SU-DHL-6 (cell line): ENCODE results near the gene COL10A1.

Experiments used
- H2AFZ ChIP-seq: fragments of 200-600 bp; sonication (generic); 2 replicates; pipeline ENCODE4 v1.6.1; 2014; ENCODE audit warnings: low read depth, mild to moderate bottlenecking, moderate library complexity, mixed read lengths, antibody characterized with exemption, low read length; ENCODE audit not compliant: severe bottlenecking
- H3F3A ChIP-seq: fragments of 200-600 bp; shearing (Covaris generic); 2 replicates; pipeline ENCODE4 v1.6.0; 2016; ENCODE audit warnings: antibody characterized with exemption, mild to moderate bottlenecking; ENCODE audit not compliant: insufficient read depth
- H3K27ac ChIP-seq: fragments of 200-600 bp; sonication (generic); 2 replicates; pipeline ENCODE4 v1.5.1; 2016; ENCODE audit warnings: low read depth, mild to moderate bottlenecking, low read length, moderate library complexity, mixed read lengths
- H3K27me3 ChIP-seq: fragments of 200-600 bp; sonication (generic), shearing (Covaris generic); 2 replicates; pipeline ENCODE4 v1.6.0; 2014; ENCODE audit warnings: mild to moderate bottlenecking, low read length
- H3K36me3 ChIP-seq: fragments of 200-600 bp; sonication (generic); 2 replicates; pipeline ENCODE4 v1.6.1; 2014; ENCODE audit warnings: mild to moderate bottlenecking, low read length, mixed read lengths
- H3K4me2 ChIP-seq: fragments of 300-600, 200-600 bp; shearing (Covaris generic), sonication (generic); 2 replicates; pipeline ENCODE4 v1.6.0; 2014; ENCODE audit warnings: low read length, low read depth, mild to moderate bottlenecking; ENCODE audit not compliant: poor library complexity, severe bottlenecking
- H3K4me3 ChIP-seq: fragments of 200-600 bp; sonication (generic); 2 replicates; pipeline ENCODE4 v1.5.1; 2014; ENCODE audit warnings: antibody characterized with exemption, low read length, mild to moderate bottlenecking, mixed read lengths; ENCODE audit not compliant: insufficient read depth, poor library complexity, severe bottlenecking
- H3K79me2 ChIP-seq: fragments of 200-600 bp; sonication (generic); 2 replicates; pipeline ENCODE4 v1.6.1; 2014; ENCODE audit warnings: mild to moderate bottlenecking, low read length, moderate library complexity; ENCODE audit not compliant: insufficient read depth
- H3K9ac ChIP-seq: fragments of 200-600 bp; sonication (generic); 2 replicates; pipeline ENCODE4 v1.7.0; 2014; ENCODE audit warnings: mild to moderate bottlenecking, low read length
- H3K9me2 ChIP-seq: fragments of 200-600 bp; sonication (generic); replicated peaks from 2 replicates; pipeline ENCODE4 v1.6.1; 2014; ENCODE audit warnings: low read length; ENCODE audit not compliant: insufficient read depth
- H3K9me3 ChIP-seq: fragments of 200-600 bp; sonication (generic); 2 replicates; pipeline ENCODE4 v1.6.1; 2014; ENCODE audit warnings: low read length, mixed read lengths; ENCODE audit not compliant: insufficient read depth
- H4K20me1 ChIP-seq: fragments of 200-600 bp; sonication (generic); 2 replicates; pipeline ENCODE4 v1.6.1; 2014; ENCODE audit warnings: low read depth, mild to moderate bottlenecking, antibody characterized with exemption, low read length, moderate library complexity, mixed read lengths
- EZH2phosphoT487 ChIP-seq: fragments of 200-600 bp; sonication (generic), shearing (Covaris generic); conservative IDR thresholded peaks from 2 replicates; pipeline ENCODE4 v1.6.1; 2018; ENCODE audit warnings: mild to moderate bottlenecking, antibody characterized with exemption, low read length, moderate library complexity, mixed read lengths
- TF ChIP-seq, protein P1 (sequence below): fragments of 200-600 bp; sonication (generic); IDR thresholded peaks from one replicate; pipeline ENCODE4 v1.5.1; 2017; ENCODE audit warnings: antibody characterized with exemption, mild to moderate bottlenecking, low read length, moderate library complexity; ENCODE audit not compliant: insufficient read depth, poor library complexity, severe bottlenecking

Gene COL10A1

DNA sequence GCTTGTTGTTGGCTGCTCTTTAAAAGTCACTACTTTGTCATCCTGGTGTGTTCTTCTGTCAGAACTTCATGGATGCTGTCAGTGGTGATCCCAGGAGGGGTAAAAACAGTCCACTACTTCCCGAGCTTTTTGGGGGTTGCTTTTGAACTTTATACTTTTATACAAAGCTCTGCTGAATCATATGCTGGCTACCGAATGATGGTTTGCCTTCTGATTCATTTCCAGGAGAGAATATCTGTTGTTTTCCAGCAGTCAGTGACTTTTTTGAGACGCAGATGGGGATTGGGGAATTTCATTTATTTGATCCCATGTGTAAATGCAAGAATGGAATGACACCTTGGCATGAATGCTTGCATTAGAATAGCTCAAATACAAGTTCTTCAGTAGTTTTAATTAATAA, 32.7 kb upstream of the COL10A1 start:
- Histone ChIP-seq H2AFZ (no peak overlapping the region), H3K79me2 (no peaks in the 10 kb centered on the region), H3F3A (no peaks in the 10 kb centered on the region), H3K4me2 (no peak overlapping the region), H3K36me3 (no peaks in the 10 kb centered on the region), H3K4me3 (no peak overlapping the region), H3K9me2 (no peaks in the 10 kb centered on the region), H4K20me1 (no peaks in the 10 kb centered on the region), H3K9me3 (no peaks in the 10 kb centered on the region), H3K27ac (no peak overlapping the region), H3K9ac (no peak overlapping the region), H3K27me3 (no peaks in the 10 kb centered on the region)
- no peak for TF ChIP-seq EZH2phosphoT487
- TF ChIP-seq, protein P1, sequence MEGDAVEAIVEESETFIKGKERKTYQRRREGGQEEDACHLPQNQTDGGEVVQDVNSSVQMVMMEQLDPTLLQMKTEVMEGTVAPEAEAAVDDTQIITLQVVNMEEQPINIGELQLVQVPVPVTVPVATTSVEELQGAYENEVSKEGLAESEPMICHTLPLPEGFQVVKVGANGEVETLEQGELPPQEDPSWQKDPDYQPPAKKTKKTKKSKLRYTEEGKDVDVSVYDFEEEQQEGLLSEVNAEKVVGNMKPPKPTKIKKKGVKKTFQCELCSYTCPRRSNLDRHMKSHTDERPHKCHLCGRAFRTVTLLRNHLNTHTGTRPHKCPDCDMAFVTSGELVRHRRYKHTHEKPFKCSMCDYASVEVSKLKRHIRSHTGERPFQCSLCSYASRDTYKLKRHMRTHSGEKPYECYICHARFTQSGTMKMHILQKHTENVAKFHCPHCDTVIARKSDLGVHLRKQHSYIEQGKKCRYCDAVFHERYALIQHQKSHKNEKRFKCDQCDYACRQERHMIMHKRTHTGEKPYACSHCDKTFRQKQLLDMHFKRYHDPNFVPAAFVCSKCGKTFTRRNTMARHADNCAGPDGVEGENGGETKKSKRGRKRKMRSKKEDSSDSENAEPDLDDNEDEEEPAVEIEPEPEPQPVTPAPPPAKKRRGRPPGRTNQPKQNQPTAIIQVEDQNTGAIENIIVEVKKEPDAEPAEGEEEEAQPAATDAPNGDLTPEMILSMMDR = no peak

DNA sequence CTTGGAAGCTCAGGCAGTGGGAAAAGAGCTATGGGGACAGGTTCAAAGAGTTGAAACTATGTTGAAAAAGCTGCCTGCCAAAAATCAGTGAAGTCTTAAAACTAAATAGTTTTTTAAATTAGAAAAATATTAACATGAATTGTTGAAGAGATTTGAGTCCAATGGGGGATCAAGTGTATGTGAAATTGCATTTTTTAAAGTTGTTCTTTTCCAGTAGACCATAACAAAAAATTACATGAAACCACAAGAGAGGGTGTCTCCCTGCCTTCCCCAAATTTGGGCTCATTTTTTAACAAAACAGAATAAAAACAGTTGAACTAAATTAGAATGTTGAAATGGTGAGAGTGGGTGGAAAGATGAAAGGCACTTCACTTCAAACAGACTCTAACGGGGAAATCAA, 31.5 kb upstream of the COL10A1 start:
- Histone ChIP-seq H3K27me3 (no peaks in the 10 kb centered on the region), H3K9ac (no peak overlapping the region), H3K79me2 (no peaks in the 10 kb centered on the region), H3K9me2 (no peaks in the 10 kb centered on the region), H2AFZ (no peak overlapping the region), H3K4me3 (no peak overlapping the region), H3K36me3 (no peaks in the 10 kb centered on the region), H3K9me3 (no peaks in the 10 kb centered on the region), H3K4me2 (no peak overlapping the region), H3K27ac (no peak overlapping the region), H3F3A (no peaks in the 10 kb centered on the region), H4K20me1 (no peaks in the 10 kb centered on the region)
- TF ChIP-seq, protein P1 = no peak
- TF ChIP-seq EZH2phosphoT487 = no peak

DNA sequence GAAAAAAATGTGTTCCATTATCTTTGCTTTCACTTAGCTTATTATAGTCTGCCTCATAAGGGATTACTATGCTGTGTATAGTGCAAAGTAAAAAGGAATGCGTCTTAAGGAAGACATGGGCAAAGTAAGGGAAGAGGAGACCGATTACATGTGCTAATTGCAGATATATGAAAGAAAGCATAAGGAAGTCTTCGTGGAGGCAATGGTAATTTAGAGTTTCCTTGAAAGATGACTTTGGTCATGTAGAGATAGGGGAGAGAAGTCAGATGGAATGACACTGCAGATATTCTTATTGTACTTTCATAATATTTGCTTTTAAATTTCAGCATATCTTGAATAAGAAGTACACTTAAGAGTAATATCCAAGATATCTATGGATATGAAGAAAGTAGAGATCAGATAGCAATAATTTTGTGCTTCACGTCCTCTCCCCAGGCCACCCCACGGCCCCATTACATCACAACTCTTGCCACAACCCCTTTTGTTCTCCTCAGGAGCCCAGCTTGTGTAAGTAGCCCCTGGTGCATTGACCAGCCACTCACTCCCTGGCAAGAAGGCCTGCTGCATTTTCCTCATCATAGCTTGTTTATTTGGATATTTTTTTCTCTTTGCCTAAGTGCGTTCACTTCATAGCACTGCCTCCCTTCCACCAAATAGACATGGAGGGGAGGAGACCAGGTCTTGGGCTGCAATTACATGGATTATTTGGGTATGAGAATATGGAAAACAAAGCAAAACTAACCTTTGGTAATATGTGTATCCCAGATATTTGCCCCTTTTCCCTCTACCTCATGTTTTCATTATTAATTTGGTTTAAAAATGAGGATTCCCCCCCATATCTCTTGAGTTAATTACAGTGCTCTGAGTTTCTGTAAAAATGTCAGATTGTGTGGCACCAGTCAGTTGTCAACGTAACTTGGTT, 30.7 kb upstream of the COL10A1 start:
- Histone ChIP-seq H2AFZ (no peak overlapping the region), H4K20me1 (no peaks in the 10 kb centered on the region), H3K9me2 (no peaks in the 10 kb centered on the region), H3K79me2 (no peaks in the 10 kb centered on the region), H3K9me3 (no peaks in the 10 kb centered on the region), H3K4me2 (no peak overlapping the region), H3K27me3 (no peaks in the 10 kb centered on the region), H3F3A (no peaks in the 10 kb centered on the region), H3K9ac (no peak overlapping the region), H3K36me3 (no peaks in the 10 kb centered on the region), H3K27ac (no peak overlapping the region), H3K4me3 (no peak overlapping the region)
- no peak for TF ChIP-seq EZH2phosphoT487
- TF ChIP-seq, protein P1 = no peak
